Neural progenitor cell (in vitro differentiated cells): ENCODE measurements around the gene ADAMTS14.

ENCODE experiments used
- CTCF ChIP-seq: fragments of 200-600 bp; sonication (generic); IDR thresholded peaks from 2 replicates; pipeline ENCODE4 v1.5.1; 2017; ENCODE audit warnings: antibody characterized with exemption, mild to moderate bottlenecking
- EZH2 ChIP-seq: fragments of 200-600 bp; sonication (generic); IDR thresholded peaks from 2 replicates; pipeline ENCODE4 v1.6.1; 2017; ENCODE audit warnings: antibody characterized with exemption, mild to moderate bottlenecking, moderate library complexity
- EZH2phosphoT487 ChIP-seq: fragments of 200-600 bp; sonication (generic); IDR thresholded peaks from 2 replicates; pipeline ENCODE4 v1.6.1; 2017; ENCODE audit warnings: antibody characterized with exemption

- TF ChIP-seq CTCF (no peak), EZH2 (no peak), EZH2phosphoT487 (no peak)
These were observed 39.6 kb downstream of the ADAMTS14 start for GRCh38 chr10:70711911-70712310.
